ENCODE data around the gene LCA5L.

- TF ChIP-seq CTCF (IDR thresholded peaks at IDR 0.05) = no peak
- TF ChIP-seq POLR2A (IDR thresholded peaks at IDR 0.05) = no peak
- TF ChIP-seq POLR2AphosphoS5 (IDR thresholded peaks at IDR 0.05) = no peak
These were observed 27.2 kb upstream of the LCA5L start for GRCh38 chr21:39472786-39473185.

Data from prostate gland (tissue), 2 donors.